CD4-positive, alpha-beta T cell treated with Interleukin-21 for 1 hour (primary cell): ENCODE data around the gene NDUFS6.
A peak's percentile ranks its signal among the peaks of the same experiment; 100 is the strongest.
"Not testable (repeated sequence)": the region's sequence is repeated elsewhere in the genome, so short reads cannot be mapped to it uniquely, and the experiment has no call there.

Experiments used
- DNase-seq: peaks from one replicate; pipeline ENCODE4 v3.0.0-alpha.2; 2020

NDUFS6 gene

DNA sequence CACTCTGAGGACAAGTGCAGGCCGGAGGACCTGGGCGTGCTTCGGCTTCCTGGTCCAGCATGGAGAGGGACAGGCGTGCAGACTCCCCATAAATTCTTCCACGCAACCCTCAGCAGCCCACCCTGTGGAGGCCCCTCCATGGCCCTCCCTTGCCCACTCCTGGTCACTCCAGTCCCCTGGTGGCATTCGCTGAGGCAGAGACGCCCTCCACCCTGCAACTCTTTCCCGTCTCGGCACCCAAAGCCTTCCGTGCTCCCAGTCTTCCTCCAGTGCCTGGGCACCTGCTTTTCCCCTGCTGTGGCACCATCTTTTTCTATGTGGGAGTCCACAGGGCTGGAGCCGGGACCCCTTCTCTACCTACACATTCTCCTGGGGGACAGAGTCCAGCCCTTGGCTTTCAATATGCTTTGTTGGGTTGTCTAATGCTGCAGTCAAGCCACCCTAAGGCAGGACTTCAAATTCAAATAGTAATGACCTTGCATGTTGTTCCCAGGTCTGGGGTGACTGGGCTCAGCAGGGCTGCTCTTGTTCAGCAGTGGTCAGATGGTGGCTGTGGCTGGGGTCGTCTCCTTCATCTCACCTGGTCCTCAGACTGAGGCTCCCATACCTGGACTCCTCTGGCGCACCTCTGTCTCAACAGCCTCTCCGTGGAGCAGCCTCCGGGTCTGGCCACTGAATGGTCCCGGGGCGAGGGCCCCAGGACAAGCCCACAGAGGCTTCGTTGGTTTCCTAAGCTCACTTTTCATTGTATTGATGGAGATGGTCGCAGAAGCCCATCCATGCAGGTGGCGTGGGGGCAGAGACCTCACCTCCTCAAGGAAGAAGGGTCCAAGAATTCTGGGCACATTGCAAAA, 16.8 kb upstream of the NDUFS6 start:
- no peak for DNase-seq

DNA sequence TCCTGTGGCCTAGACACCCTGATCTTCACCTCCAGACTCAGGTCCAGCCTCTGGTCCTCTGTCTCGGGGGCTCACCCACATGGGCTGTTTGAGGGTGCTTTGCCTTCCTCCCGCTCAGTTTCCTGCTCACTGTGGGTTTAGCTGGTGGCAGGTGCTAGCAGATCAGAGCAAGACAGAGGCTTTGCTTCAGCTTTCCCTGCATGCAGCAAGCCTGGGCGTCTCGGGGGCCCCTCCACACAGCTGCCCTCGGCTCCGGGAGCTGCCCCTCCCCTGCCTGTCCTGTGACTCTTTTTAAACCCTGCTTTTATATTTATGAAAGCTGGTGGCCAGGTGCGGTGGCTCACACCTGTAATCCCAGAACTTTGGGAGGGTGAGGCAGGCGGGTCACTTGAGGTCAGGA, 16.1 kb upstream of the NDUFS6 start:
- no peak for DNase-seq

DNA sequence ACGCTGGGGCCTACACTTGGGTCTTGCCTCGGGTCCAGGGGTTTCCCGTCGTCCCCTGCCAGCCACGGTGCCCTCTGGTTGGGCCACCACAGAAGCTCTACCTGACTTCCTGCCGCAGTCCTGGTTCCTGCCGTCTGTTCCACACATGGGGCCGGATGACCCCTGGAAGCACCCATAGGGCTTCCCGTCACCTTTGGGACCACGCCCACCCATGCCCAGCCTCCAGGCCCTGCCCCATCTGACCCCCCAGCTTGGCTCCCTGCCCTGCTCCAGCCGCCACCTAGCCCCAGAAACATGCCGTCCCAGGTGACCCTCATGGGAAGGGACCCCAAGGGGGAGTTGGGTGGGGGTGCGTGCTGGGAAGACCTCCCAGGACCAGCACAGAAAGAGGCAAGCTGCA, 15.2 kb upstream of the NDUFS6 start:
- DNase-seq: no peak

DNA sequence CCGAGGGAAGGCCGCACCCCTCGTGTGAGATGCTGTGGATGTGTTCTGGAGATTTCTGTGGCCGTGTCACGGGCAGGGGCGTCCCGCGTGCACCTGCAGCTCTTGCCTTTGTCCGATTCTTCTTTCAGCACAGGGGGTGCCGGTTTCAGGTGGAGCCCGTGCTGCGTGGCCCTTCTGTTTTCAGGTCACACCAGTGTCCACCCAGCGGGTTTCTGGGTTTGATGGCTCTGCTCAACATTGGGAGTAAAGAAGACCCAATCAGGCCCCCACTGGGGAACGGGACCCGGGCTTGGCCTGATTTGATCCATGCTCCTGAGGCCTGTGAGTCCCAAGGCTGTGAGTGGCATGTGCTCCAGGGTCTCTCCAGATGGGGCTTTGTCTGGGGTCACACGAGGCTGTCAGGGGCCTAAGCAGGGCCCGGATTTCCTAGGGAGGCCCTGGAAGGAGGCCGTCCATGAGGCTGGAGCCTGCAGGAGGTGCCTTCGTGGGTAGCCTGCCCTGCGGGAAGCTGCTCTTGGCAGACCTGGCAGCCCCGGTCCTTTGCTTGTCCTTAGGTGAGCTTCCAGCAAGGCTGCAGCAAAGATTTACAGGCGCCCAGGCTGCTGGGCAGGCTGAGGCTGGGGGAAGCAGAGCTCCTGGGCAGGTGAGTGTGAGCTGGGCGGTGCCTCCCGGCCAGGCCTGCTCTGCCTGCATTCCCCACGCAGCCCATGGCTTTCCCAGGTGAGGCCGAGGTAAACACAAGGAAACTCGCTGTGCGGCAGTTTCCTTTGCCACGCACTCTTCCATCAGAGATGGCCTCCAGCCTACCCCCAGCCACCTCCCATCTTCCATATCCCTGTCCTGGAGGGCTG, 14.4 kb upstream of the NDUFS6 start:
- no peak for DNase-seq

DNA sequence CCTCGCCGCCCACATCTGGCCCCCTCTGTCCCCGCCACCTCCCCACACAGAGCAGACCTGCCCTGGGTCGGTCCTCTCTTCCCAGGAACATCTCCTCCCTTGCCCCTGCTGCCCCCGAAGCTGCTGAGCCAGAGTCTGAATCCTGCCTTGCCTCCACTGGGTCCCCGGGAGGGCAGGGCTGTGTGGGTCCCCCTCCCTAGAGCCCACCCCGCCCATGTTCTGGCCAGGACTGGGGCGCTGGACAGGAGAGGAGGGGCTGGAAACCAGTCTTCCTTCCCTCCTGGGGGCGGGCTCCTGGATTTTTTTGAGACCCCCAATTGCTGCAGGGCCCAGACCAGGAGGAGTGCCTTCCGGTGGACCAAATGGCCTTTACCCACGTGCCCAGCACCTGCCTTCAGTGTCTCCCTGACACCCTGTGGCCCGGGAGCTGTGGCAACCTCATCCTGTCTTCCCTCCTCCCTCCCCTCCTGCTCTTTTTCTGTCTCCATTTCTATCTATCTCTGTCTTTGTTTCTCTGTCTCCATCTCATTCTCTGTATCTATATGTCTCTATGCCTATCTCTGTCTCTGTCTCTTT, 13.6 kb upstream of the NDUFS6 start:
- no peak for DNase-seq

DNA sequence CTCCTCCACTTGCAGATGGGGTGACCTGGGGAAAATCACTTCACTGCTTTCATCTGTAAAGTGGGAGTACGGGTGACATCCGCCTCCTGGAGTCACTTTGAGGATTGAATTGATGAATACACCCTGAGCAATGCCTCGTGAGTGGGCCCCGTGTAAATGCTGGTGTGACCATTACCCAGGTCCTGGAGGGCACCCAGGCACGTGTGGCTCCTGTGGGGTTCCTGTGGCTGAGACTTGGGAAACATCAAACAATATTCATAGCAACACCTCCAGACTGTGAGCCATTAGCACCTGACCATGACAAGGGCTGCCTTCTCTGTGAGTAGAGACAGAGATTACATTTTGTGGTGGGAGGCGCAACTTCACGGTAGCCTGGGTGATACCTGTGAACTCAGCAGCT, 13.0 kb upstream of the NDUFS6 start:
- DNase-seq: no peak

DNA sequence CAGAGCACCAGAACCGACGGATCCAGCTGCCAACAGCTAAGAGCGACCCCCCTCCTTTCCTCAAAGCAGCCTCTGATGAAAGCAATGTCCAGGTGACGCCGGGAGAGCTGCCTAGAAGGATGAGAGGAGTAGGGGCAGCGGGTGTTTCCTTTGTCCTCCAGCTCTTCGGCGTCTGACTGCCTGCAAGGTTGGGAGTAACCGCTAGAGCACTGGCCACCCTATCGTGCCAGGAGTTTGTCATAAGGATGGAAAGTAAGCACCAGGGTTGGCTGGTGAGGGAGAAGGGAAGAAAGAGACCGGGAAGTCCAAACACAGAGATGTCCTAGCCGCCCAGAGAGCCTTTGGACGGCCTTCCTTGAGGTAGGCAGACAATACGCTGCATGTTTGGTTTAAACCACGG, 12.4 kb upstream of the NDUFS6 start:
- no peak for DNase-seq

DNA sequence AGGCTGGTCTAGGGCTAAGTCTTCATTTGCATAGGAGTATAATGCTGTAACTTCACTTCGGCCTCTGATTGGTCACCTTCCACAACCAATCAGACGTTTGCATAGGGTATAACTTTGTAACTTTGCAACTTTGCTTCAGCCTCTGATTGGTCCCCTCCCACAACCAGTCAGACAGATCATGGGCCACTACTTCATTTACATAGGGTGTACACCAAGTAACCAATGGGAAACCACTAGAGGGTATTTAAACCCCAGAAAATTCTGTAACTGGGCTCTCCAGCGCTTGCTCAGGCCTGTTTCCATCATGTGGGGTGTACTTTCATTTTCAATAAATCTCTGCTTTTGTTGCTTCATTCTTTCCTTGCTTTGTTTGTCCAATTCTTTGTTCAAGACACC, 11.8 kb upstream of the NDUFS6 start:
- DNase-seq: peak; percentile 23

DNA sequence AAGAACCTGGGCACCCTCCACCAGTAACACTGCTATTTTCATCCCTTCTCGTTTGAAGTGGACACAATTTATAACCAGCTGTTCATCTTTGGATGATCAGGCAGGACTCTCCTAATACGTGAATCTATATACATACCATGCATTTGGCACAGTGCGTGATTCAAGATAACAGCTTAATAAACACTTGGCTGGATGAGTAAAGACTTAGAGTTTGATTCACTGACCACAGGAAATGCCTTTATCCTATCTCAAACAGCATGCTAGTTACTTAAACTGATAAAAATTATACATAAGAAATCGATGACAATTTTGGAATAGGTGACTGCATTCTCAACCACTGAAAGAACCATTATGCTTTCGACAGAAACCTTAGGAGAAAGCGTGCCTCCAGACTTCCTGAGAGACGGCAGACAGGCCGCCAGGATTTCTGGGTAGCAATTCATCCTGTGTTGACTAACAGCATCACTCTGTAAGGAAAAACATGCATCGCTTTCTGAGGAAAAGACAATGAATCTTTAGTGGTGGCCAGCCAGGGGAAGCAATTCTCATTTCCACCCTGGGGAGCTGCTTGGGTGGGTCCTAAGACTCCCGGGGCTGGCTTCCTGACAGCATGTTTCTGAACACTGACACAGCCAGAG, 11.3 kb upstream of the NDUFS6 start:
- no peak for DNase-seq

DNA sequence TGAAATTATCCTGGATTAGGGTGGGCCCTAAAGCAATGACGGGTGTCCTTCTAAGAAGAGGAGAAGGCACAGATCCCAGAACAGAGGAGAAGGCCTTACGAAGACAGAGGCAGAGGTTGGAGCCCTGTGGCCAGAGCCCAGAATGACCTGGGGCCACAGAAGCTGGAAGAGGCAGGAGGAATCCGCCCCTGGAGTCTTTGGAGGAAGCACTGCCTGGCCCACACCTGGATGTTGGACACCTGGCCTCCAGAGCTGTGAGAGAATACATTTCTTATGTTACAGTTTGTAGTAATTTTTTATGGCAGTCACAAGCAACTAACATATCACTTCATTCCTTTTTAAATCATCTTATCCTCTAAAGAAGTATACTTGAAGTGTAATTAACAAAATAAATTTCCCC, 10.0 kb upstream of the NDUFS6 start:
- DNase-seq: no peak

DNA sequence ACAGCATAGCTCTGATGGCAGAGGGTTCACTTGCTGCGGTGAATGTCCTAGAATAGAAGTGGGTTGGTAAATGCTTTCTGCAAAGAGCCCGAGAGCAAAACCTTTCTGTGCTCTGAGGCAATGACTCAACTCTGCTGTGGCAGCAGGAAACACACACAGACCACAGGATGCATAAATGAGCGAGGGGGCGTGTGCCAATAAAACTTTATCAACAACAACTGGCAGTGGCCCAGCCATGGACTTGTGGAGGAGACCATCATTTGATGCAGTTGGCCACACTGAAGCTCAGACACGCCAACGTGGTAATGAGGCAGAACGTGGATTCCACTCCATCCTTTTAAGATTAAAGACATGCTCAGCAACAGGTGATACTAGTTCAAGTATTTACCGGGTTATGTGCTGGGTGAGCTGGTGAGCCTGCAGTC, 8.4 kb upstream of the NDUFS6 start:
- DNase-seq: peak; percentile 86

DNA sequence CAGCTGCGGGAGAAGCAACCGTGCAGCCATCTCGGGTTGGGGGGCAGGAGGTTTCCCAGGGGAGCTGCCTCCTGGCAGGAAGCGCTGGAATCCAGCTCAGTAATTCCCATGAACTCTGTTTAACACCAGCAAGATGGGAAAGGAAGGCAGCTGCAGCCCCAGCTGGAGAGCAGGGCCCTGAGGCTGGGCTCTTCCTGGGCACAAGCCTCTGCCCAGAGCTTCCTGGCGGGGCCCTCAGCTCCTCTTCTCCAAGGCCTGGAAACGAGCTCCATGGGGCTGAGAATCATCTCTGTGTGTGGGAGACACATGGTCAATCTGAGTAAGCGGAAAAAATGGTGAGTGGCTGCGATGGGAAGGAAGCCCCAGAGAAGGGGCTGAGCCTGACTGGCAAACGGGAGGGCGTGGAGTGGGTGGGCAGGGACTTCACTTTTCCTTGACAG, 7.9 kb upstream of the NDUFS6 start:
- DNase-seq: no peak

DNA sequence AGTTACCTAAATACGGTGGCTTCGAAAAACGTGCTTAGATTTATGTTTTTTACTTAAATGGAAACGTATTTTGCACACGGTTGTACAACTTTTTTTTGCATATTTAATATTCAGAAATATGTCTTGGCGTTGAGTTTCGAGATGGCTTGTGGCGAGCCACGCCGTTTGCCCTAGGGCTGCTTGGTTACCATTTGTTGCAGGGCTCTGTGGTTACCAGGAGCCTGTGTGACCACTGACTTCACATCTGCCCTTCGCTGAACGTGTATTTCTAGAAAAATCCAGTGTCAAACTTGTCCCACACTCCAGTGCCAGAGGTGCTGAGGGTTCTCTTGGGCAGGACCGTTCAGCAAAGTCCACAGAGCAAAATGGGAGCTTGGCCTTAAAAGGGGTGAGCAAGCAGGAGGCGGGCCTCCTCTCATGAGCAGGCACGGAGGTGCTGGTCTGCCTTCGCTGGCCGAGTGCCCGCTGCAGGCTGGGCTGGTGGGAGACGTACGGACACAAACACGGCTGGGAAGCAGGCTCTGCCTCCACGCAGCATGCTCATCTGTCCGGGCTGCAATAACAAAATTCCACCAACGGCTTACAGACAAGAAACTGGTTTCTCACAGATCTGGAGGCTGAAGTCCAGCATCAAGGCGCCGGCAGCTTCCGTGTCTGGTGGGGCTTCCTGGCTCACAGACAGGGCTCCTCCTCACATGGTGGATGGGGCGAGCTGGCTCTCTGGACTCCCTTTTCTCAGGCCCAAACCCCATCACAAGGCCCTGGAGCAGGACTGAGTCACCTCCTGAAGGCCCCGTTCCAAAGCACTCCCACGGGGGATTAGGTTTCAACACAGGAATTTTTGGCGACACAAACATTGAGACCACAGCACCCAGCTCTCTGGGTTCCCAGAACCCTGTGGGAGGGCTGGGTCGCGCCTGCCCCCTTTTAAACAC, 7.0 kb upstream of the NDUFS6 start:
- no peak for DNase-seq

DNA sequence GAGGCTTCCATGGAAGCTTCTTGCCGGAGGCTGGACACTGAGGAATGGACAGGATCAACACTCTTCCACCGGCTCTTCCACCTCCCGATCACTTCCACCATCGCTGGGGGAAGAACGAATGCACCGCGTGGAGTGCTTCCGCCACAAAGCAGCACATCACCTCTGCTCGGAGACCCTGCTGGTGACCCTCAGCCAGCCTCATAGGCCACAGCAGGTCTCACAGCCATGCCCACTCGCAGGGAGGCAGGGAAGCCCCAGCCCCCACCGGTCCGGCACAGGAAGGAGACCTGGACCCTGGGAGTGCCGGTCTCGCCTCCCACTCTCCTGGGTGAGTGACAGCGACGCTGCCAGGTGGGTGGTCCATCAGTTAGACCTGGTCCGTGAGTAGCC, 6.3 kb upstream of the NDUFS6 start:
- DNase-seq: no peak

DNA sequence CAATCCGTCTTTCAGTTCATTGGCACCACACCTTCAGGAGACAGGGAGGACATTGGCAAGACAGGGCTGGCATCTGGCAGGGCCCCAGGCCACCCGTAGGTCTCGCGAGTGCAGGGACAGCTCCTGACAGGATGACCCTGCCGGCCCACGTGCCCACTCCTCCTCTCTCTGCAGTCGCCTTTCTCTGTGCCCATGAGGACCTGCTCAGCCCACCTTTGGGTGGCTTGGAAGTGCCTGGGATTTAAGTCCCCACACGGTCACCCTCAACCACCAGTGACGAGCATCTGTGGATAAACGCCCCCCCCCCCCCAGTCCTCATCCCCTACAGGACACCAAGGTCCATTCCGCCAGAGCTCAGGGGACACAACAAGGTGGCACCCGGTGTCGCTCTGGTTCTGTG, 5.7 kb upstream of the NDUFS6 start:
- DNase-seq: no peak

DNA sequence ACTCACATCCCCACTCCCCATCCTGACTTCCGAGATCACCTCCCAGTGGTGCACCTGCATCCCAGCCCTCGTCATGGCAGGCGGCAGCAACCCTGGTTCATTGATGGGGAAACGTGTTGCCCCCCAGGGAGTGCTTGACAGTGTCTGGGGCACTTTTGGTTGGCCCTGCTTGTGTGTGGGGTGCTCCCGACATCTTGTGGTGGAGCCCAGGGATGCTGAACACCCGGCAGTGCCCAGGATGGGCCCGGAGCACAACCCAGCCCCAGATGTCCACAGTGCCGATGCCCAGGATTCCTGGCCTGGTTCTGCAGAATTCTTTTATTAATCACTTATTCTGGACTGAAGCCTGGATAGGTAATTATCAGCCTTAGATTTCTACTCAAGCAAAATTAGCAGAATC, 5.3 kb upstream of the NDUFS6 start:
- no peak for DNase-seq

DNA sequence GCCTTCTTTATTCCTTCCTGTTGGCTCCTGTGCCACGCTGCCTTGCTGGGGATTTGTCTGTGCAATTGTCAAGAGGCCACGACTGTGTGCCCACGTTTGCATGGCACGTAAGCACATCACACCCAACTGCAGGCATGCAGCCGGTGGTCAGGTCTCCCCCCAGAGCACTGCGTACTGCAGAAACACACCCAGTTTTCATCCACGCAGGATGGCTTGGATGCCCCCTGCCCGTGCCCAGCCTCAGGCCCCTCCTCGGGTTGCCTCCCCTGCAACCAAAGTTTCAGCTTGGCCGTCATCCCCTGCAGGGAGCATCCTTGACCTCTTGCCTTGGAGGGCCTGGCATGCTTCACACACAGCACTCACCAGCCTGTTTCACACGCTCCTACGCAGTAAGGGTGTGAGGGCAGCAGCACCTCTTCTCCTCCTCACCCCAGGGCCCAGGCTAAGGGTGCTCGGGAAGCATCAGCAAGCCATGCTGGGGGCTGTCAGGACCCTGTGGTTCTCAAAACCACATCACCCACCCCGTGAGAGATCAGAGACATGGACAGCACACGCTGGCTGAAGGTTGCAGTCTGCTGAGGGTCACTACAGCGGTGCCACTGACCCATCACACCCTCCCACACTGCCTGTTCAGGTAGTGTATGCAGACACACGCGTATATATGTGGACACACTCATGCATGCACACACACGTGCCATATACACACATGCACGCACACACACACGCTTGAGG, 4.7 kb upstream of the NDUFS6 start:
- no peak for DNase-seq

DNA sequence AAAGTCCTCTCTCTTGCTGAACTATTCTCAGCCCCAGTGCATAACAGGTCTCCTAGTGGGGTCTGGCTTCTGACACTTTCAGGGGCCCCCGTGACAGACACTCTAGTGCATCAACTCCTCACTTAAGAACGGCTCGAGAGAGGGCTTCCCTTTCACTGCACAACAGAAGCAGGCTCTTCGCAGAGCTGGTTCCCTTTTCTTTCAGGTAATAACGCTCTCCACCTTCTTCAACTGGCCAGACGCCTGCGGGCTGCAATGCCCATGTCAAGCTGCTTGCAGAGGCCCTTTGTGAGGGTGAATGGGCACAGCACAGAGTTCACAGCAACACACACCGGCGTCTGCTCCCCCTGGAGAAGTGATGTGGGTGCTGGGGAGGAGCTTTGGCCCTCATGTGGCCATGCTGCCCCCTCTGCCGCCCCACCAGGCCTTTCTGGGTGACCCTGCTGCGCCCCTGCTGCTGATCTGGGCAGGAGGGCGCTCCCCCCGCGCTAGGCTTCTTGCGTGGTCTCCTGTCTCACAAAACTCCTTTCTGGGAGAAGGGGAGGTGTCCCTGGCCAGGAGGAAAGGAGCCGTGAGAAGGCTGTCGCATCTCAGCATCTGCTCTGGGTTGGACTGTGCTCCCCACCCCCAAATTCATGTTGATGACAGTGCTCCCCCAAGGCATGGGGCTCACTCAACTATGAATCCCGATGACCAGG, 4.0 kb upstream of the NDUFS6 start:
- no peak for DNase-seq

DNA sequence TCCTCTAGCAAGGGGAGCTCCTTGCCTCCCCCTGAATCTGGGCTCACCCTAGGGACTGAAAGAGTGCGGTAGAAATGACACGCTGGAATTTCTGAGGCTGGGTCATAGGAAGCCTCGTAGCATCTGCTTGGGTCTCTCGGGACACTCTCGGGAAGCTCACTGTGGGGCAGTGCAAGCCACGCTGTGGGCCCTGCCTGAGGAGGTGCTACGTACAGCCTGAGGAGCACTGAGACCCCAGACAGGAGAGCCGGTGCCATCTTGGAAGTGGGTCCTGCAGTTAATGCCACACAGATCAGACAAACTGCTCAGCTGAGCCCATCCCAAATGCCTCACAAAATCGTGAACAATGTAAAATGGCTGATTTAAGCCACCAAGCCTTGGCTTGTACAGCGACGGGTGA, 3.4 kb upstream of the NDUFS6 start:
- DNase-seq: no peak

DNA sequence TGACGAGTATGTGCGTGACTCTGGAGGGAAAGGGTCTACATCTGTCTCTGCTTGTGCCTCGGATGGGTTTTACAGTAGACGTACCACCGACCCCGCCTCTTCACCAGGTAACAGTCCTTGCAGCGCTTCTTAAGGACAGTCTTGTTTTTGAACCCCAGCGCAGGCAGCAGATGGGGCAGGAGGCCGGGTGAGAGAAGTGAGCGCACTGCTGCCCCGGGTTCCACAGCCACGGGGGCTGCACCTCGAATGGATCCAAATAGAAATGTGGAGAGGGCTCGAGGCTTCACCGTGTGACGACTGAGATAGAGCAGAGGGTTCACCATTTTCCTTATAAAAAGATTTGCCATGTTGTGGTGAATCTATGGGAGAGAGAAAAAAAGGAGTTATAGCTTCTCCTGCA, 2.6 kb upstream of the NDUFS6 start:
- DNase-seq: not testable (repeated sequence)

DNA sequence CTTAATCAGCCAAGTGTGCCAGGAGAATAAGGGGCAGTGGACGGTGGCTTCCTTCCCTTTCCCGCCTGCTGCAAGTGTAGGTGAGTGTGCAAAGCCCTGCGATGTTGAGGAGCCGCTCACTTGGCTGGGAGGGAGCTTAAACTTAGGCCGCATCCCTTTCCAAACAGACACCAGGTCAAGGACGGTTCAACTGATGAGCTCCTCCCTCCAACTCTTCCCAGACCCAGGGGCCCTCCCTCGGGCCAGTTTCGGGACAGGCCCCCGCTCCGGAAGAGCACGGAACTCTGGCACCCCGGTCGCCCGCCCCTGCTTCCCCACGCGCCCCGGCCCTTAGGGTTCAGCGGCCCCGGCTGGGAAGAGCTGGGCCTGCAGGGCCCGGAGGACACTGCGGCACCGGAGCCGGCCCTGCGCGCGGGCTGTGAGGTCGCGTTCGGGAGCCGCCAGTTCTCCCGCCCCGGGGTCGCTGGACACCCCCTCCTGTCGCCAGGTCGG, 2.1 kb upstream of the NDUFS6 start:
- no peak for DNase-seq
